Natural killer cell (primary cell): ENCODE measurements around the gene NAV2. TPM values are rescaled to one million over a fixed set of nuclear protein-coding genes. Genes with fewer than 3 reads are reported as not detected.

Experiments used
- ATAC-seq, 3 donors: fragments of 150-1000 bp in 2 of 3; fragments of 200-7000 bp in 1 of 3; cut with Tn5 transposase; 1 replicate in 1 of 3; 2 replicates in 2 of 3; pipeline ENCODE4 v1.10.0; 2021; ENCODE audit warnings: mild to moderate bottlenecking in 2 of 3, moderate library complexity in 2 of 3
- DNase-seq, 2 donors: peaks; one replicate each; pipeline versions ENCODE4 v3.0.0 to v3.0.0-alpha.2; 2013 to 2021; ENCODE audit warnings: mixed read lengths in 1 of 2
- H3K27ac ChIP-seq: one replicate; pipeline ENCODE4 v1.5.1; 2013; ENCODE audit warnings: mild to moderate bottlenecking, low read length
- H3K27me3 ChIP-seq: one replicate; pipeline ENCODE4 v1.6.1; 2013; ENCODE audit warnings: low read length; ENCODE audit not compliant: control insufficient read depth, insufficient read depth
- H3K36me3 ChIP-seq: one replicate; pipeline ENCODE4 v1.6.1; 2013; ENCODE audit warnings: low read length; ENCODE audit not compliant: control insufficient read depth, insufficient read depth
- H3K4me1 ChIP-seq: one replicate; pipeline ENCODE4 v1.6.1; 2013; ENCODE audit warnings: low read length; ENCODE audit not compliant: control insufficient read depth, insufficient read depth
- H3K4me3 ChIP-seq: one replicate; pipeline ENCODE4 v1.5.1; 2013; ENCODE audit warnings: low read length
- H3K9me3 ChIP-seq: one replicate; pipeline ENCODE4 v1.6.1; 2013; ENCODE audit warnings: low read length; ENCODE audit not compliant: control insufficient read depth, insufficient read depth
- H3K27ac Mint-ChIP-seq, 2 donors: one replicate each; pipeline ENCODE4 v1.8.0; 2022; ENCODE audit warnings: mild to moderate bottlenecking in 2 of 2, mixed read lengths in 2 of 2, moderate library complexity in 1 of 2
- H3K27me3 Mint-ChIP-seq, 2 donors: one replicate each; pipeline ENCODE4 v1.8.0; 2022; ENCODE audit warnings: low read depth in 2 of 2, mixed read lengths in 2 of 2
- H3K36me3 Mint-ChIP-seq: one replicate; pipeline ENCODE4 v1.8.0; 2022; ENCODE audit warnings: mixed read lengths
- H3K4me1 Mint-ChIP-seq, 2 donors: one replicate each; pipeline ENCODE4 v1.8.0; 2022; ENCODE audit warnings: mixed read lengths in 2 of 2
- H3K4me3 Mint-ChIP-seq: one replicate; pipeline ENCODE4 v1.8.0; 2022; ENCODE audit warnings: mild to moderate bottlenecking, moderate library complexity, mixed read lengths
- H3K9me3 Mint-ChIP-seq, 2 donors: one replicate each; pipeline ENCODE4 v1.8.0; 2022; ENCODE audit warnings: mixed read lengths in 2 of 2
- WGBS: methylation state at CpG from one replicate; pipeline ENCODE4 v1.1.7; 2013; ENCODE audit warnings: missing lambda C conversion rate; ENCODE audit not compliant: insufficient coverage; 5-methylcytosine and 5-hydroxymethylcytosine counted together
- intact Hi-C: fragments of 100-400 bp; cut with micrococcal nuclease; formaldehyde crosslinking; loops from one replicate; pipeline ENCODE4 v1.14.2; 2022
- total RNA-seq, 4 donors: library from RNA; stranded (reverse); fragments of 120-200 nt in 1 of 4; gene quantifications; one replicate each; pipeline versions ENCODE4 v1.2.3 to v1.2.4, GENCODE V29; 2013 to 2022
- TF ChIP-seq, protein P1 (sequence below): fragments of 200-600 bp; IDR thresholded peaks from one replicate; pipeline ENCODE4 v1.8.0; 2022; ENCODE audit warnings: antibody characterized with exemption

The NAV2 gene
- total RNA-seq, 3 donors from 2014 or later (not counting 1 experiment from before 2014, with no cell fraction given) = 0.14 to 1.6 (median 0.43) TPM

DNA sequence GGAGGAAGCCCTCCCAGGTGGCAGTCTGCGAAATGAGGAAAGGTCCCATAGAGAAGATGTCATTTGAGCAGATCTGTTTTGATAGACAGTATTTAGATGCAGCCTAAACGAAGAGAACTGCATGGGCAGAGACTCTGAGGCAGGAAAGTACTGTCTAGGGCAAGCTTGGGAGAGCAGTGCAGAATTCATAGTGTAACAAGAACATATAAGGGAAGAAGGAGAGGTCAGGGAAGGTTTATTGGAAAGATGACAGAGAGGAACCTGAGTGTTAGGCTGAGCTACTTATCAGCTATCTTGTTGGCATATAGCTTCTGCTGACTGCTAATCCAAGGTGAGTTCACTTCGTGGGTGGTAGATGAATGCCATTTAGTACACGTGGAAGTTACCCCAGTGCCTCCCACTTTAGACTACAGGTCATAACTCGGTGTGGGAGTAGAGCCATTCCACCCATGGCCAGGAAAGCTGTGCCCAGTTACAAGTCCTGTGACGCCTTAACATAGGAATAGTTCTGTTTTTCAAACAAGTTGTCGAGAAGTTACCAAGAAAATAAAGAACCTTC lies 348.1 kb downstream of the NAV2 start:
- H3K4me1 ChIP-seq = no peaks in the 10 kb centered on the region
- Mint-ChIP-seq H3K36me3 (no peaks in the 10 kb centered on the region), H3K4me3 (no peak overlapping the region), H3K27me3 (peaks cover 0 to 2% of the 10 kb centered on the region in 2 donors), H3K4me1 (no peaks in the 10 kb centered on the region), H3K9me3 (no peaks in the 10 kb centered on the region), H3K27ac (no peak overlapping the region)
- no peak for DNase-seq
- no peaks in the 10 kb centered on the region for H3K36me3 ChIP-seq
- intact Hi-C loops = no loop called here
- WGBS = 81% methylated on average over 7 of the region's 7 CpGs
- H3K9me3 ChIP-seq = no peaks in the 10 kb centered on the region
- H3K4me3 ChIP-seq = no peak overlapping the region
- H3K27ac ChIP-seq = no peak overlapping the region
- H3K27me3 ChIP-seq = no peaks in the 10 kb centered on the region
- ATAC-seq = no peak
- TF ChIP-seq, protein P1, sequence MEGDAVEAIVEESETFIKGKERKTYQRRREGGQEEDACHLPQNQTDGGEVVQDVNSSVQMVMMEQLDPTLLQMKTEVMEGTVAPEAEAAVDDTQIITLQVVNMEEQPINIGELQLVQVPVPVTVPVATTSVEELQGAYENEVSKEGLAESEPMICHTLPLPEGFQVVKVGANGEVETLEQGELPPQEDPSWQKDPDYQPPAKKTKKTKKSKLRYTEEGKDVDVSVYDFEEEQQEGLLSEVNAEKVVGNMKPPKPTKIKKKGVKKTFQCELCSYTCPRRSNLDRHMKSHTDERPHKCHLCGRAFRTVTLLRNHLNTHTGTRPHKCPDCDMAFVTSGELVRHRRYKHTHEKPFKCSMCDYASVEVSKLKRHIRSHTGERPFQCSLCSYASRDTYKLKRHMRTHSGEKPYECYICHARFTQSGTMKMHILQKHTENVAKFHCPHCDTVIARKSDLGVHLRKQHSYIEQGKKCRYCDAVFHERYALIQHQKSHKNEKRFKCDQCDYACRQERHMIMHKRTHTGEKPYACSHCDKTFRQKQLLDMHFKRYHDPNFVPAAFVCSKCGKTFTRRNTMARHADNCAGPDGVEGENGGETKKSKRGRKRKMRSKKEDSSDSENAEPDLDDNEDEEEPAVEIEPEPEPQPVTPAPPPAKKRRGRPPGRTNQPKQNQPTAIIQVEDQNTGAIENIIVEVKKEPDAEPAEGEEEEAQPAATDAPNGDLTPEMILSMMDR = no peak

DNA sequence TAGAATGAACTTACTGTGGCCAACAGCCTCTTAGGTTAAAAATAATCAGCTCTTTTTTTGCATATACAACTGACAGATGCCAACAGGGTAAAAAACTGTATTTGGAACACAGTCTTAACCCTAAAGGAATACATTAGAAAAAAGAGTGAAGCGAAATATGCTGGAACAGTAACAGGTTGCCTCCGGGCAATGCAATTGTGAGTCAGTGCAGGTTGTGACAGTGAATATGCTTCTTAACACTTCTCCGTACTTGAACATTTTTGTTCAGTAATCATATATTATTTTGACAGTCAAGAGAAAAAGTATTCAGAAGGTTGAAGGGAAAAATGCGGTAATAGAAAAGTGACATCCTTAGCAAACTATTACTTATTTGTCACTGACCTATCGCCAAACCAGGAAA lies 349.1 kb downstream of the NAV2 start:
- Histone ChIP-seq H3K9me3 (no peaks in the 10 kb centered on the region), H3K27ac (no peak overlapping the region), H3K36me3 (no peaks in the 10 kb centered on the region), H3K27me3 (no peaks in the 10 kb centered on the region), H3K4me1 (no peaks in the 10 kb centered on the region), H3K4me3 (no peak overlapping the region)
- H3K36me3 Mint-ChIP-seq = no peaks in the 10 kb centered on the region
- peaks cover 0 to 7% of the 10 kb centered on the region in 2 donors for H3K27me3 Mint-ChIP-seq
- no peaks in the 10 kb centered on the region for H3K4me1 Mint-ChIP-seq
- WGBS = 93% methylated on average over 2 of the region's 5 CpGs
- DNase-seq (no peak), ATAC-seq (no peak)
- H3K9me3 Mint-ChIP-seq = no peaks in the 10 kb centered on the region
- TF ChIP-seq, protein P1 = no peak
- no peak overlapping the region for H3K4me3 Mint-ChIP-seq
- intact Hi-C loops = no loop called here
- H3K27ac Mint-ChIP-seq = no peak overlapping the region

DNA sequence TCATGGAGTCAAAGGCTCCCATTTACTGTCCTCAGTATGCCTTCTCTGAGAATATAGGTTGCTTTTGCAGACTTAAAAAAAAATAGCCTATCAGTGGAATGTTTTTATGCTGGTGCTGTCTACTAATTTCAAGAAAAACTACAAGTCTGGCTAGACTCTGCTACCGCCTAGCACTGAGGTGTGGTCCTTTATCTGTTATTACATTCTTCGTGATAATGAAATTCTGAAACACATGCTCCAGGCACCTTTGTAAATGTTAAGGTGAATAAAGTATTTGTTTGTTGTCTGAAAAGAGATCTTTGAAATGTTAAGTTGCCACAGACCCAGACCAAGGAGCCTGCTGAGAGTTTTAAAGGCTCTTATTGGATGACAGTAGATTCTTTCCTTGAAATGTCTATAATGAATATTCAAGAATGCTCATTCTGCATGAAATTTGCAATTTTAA lies 352.3 kb downstream of the NAV2 start:
- Histone ChIP-seq H3K4me3 (no peak overlapping the region), H3K9me3 (no peaks in the 10 kb centered on the region), H3K27ac (no peak overlapping the region), H3K4me1 (no peaks in the 10 kb centered on the region), H3K27me3 (no peaks in the 10 kb centered on the region), H3K36me3 (no peaks in the 10 kb centered on the region)
- Mint-ChIP-seq H3K36me3 (no peaks in the 10 kb centered on the region), H3K4me1 (no peaks in the 10 kb centered on the region), H3K27ac (no peak overlapping the region), H3K27me3 (peaks cover 7 to 16% of the 10 kb centered on the region in 2 donors), H3K9me3 (no peaks in the 10 kb centered on the region), H3K4me3 (no peak overlapping the region)
- TF ChIP-seq, protein P1 = no peak
- WGBS = 89% methylated on average over 2 of the region's 2 CpGs
- DNase-seq (no peak), ATAC-seq (no peak)
- intact Hi-C loops = no loop called here

DNA sequence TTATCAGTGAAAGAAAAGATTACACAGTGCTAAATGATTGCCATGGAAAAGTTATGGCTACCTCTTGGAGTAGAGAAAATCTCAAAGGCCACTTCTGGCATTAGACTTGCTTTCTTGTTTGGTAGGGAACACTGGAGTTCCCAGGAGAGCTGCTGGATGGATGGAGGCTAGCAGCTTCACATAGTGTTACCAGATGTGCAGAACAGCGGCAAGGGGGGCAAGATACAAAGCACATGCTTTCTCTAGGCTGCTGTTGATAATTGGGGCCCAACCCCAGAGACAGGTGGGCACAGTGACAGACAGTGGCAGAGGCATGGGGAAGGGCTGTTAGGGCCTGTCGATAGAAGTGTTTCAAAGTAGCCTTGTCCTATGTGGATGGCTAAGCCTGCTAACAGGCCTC lies 352.8 kb downstream of the NAV2 start:
- WGBS = 97% methylated on average over 2 of the region's 2 CpGs
- Histone ChIP-seq H3K27me3 (no peaks in the 10 kb centered on the region), H3K27ac (no peak overlapping the region), H3K4me1 (no peaks in the 10 kb centered on the region), H3K4me3 (no peak overlapping the region), H3K9me3 (no peaks in the 10 kb centered on the region), H3K36me3 (no peaks in the 10 kb centered on the region)
- ATAC-seq (no peak), DNase-seq (no peak)
- Mint-ChIP-seq H3K4me1 (no peaks in the 10 kb centered on the region), H3K36me3 (no peaks in the 10 kb centered on the region), H3K9me3 (no peaks in the 10 kb centered on the region), H3K27me3 (peaks cover 7 to 16% of the 10 kb centered on the region in 2 donors), H3K27ac (no peak overlapping the region), H3K4me3 (no peak overlapping the region)
- TF ChIP-seq, protein P1 = no peak
- intact Hi-C loops = no loop called here
